ENCODE measurements around the gene WBP1.
"Not testable (repeated sequence)": the region's sequence is repeated elsewhere in the genome, so short reads cannot be mapped to it uniquely, and the experiment has no call there.

The WBP1 gene

GRCh38 chr2:74457129-74457548, 1.1 kb upstream of the WBP1 start:
- H3K4me3 ChIP-seq (ENCODE audit: low read length): peak overlapping the region; percentile 80
- no peak for TF ChIP-seq ZNF274 (IDR thresholded peaks at IDR 0.05; ENCODE audit: low read depth, low read length)

- no peak for TF ChIP-seq ZNF274 (IDR thresholded peaks at IDR 0.05; ENCODE audit: low read depth, low read length)
- H3K4me3 ChIP-seq (ENCODE audit: low read length): peak overlapping the region; percentile 51; the same call in 1 of the 2 replicates
Measured at GRCh38 chr2:74457549-74458131, 598 bp upstream of the WBP1 start.

GRCh38 chr2:74458938-74459363, 713 bp downstream of the WBP1 start:
- TF ChIP-seq ZNF274 (IDR thresholded peaks at IDR 0.05; ENCODE audit: low read depth, low read length): no peak
- H3K4me3 ChIP-seq (ENCODE audit: low read length): peak overlapping the region; percentile 81

GRCh38 chr2:74459503-74460118, 1.4 kb downstream of the WBP1 start:
- peak overlapping the region; percentile 81 for H3K4me3 ChIP-seq (ENCODE audit: low read length)

- H3K4me3 ChIP-seq (ENCODE audit: low read length): not testable (repeated sequence)
Measured at GRCh38 chr2:74460187-74460586, 1.9 kb downstream of the WBP1 start.

- no peak for TF ChIP-seq ZNF274 (IDR thresholded peaks at IDR 0.05; ENCODE audit: low read depth, low read length)
Measured at GRCh38 chr2:74461187-74462053, 3.2 kb downstream of the WBP1 start.

GRCh38 chr2:74462054-74462785, 4.0 kb downstream of the WBP1 start:
- TF ChIP-seq ZNF274 (IDR thresholded peaks at IDR 0.05; ENCODE audit: low read depth, low read length): no peak
- H3K4me3 ChIP-seq (ENCODE audit: low read length): no peak overlapping the region

More at GRCh38 chr2:74461187-74462053, 3.2 kb downstream of the WBP1 start:
- H3K4me3 ChIP-seq (ENCODE audit: low read length): no peak overlapping the region

GRCh38 chr2:74462786-74463105, 4.5 kb downstream of the WBP1 start:
- H3K4me3 ChIP-seq (ENCODE audit: low read length): no peak overlapping the region

GRCh38 chr2:74464406-74464805, 6.2 kb downstream of the WBP1 start:
- TF ChIP-seq ZNF274 (IDR thresholded peaks at IDR 0.05; ENCODE audit: low read depth, low read length): no peak
- peak overlapping the region; percentile 68 for H3K4me3 ChIP-seq (ENCODE audit: low read length)

More at GRCh38 chr2:74462786-74463105, 4.5 kb downstream of the WBP1 start:
- no peak for TF ChIP-seq ZNF274 (IDR thresholded peaks at IDR 0.05; ENCODE audit: low read depth, low read length)

GRCh38 chr2:74470742-74471141, 12.5 kb downstream of the WBP1 start:
- H3K4me3 ChIP-seq (ENCODE audit: low read length): not testable (repeated sequence)

GRCh38 chr2:74471332-74472065, 13.3 kb downstream of the WBP1 start:
- peak overlapping the region; percentile 69 for H3K4me3 ChIP-seq (ENCODE audit: low read length)
- no peak for TF ChIP-seq ZNF274 (IDR thresholded peaks at IDR 0.05; ENCODE audit: low read depth, low read length)

GRCh38 chr2:74472086-74472944, 14.1 kb downstream of the WBP1 start, which contains the start of gene MRPL53:
Gene MRPL53, minus strand, starts transcription at chr2:74472680. Its CDS starts 20 bp downstream, at chr2:74472660.
- H3K4me3 ChIP-seq (ENCODE audit: low read length): peak within 1 kb of the TSS; percentile 69
- TF ChIP-seq ZNF274 (IDR thresholded peaks at IDR 0.05; ENCODE audit: low read depth, low read length): no peak

GRCh38 chr2:74472945-74473258, 14.7 kb downstream of the WBP1 start:
- no peak for TF ChIP-seq ZNF274 (IDR thresholded peaks at IDR 0.05; ENCODE audit: low read depth, low read length)
- peak overlapping the region; percentile 69 for H3K4me3 ChIP-seq (ENCODE audit: low read length)
